ENCODE results near the gene GALNT10. TPM values are rescaled to one million over a fixed set of nuclear protein-coding genes. Genes with fewer than 3 reads are reported as not detected.

The GALNT10 gene
- total RNA-seq, 4 donors from 2014 or later = 5.6 to 22.9 (median 14.4) TPM

- Histone ChIP-seq H3K4me3 (no peak overlapping the region), H3K36me3 (no peaks in the 10 kb centered on the region)
Observed at GRCh38 chr5:154293219-154293618, 102.7 kb downstream of the GALNT10 start.

GRCh38 chr5:154295551-154295950, 105.0 kb downstream of the GALNT10 start:
- intact Hi-C loops (cut with DNase I; ENCODE audit: low total_unique reads) = no loop called here
- no peaks in the 10 kb centered on the region for H3K36me3 ChIP-seq

More at GRCh38 chr5:154293219-154293618, 102.7 kb downstream of the GALNT10 start:
- Histone ChIP-seq H3K27me3 (no peaks in the 10 kb centered on the region), H3K4me1 (no peaks in the 10 kb centered on the region), H3K9me3 (no peaks in the 10 kb centered on the region), H3K27ac (no peak overlapping the region)
- TF ChIP-seq CTCF (IDR thresholded peaks at IDR 0.05) = no peak
- DNase-seq = no peak
- intact Hi-C loops (cut with DNase I; ENCODE audit: low total_unique reads) = no loop called here

GRCh38 chr5:154296525-154297159, 106.1 kb downstream of the GALNT10 start:
- Histone ChIP-seq H3K36me3 (no peaks in the 10 kb centered on the region), H3K9me3 (no peaks in the 10 kb centered on the region), H3K27ac (no peak overlapping the region), H3K27me3 (no peaks in the 10 kb centered on the region), H3K4me3 (no peak overlapping the region), H3K4me1 (no peaks in the 10 kb centered on the region)
- DNase-seq = no peak
- TF ChIP-seq POLR2A (IDR thresholded peaks at IDR 0.05) (no peak), CTCF (IDR thresholded peaks at IDR 0.05) (no peak)
- intact Hi-C loops (cut with DNase I; ENCODE audit: low total_unique reads) = no loop called here

More at GRCh38 chr5:154295551-154295950, 105.0 kb downstream of the GALNT10 start:
- no peak for TF ChIP-seq CTCF (IDR thresholded peaks at IDR 0.05)
- TF ChIP-seq POLR2A (IDR thresholded peaks at IDR 0.05) = no peak
- H3K4me1 ChIP-seq = no peaks in the 10 kb centered on the region
- H3K27ac ChIP-seq = no peak overlapping the region
- no peaks in the 10 kb centered on the region for H3K27me3 ChIP-seq
- no peak for DNase-seq
- no peaks in the 10 kb centered on the region for H3K9me3 ChIP-seq
- no peak overlapping the region for H3K4me3 ChIP-seq

- no peaks in the 10 kb centered on the region for H3K36me3 ChIP-seq
- H3K9me3 ChIP-seq = no peaks in the 10 kb centered on the region
- no peak for TF ChIP-seq CTCF (IDR thresholded peaks at IDR 0.05)
- no peak for TF ChIP-seq POLR2A (IDR thresholded peaks at IDR 0.05)
- no peak overlapping the region for H3K27ac ChIP-seq
- H3K4me3 ChIP-seq = no peak overlapping the region
- DNase-seq = no peak
- H3K4me1 ChIP-seq = no peaks in the 10 kb centered on the region
- intact Hi-C loops (cut with DNase I; ENCODE audit: low total_unique reads) = no loop called here
- no peaks in the 10 kb centered on the region for H3K27me3 ChIP-seq
Observed at GRCh38 chr5:154298065-154298464, 107.5 kb downstream of the GALNT10 start.

GRCh38 chr5:154300207-154300883, 109.8 kb downstream of the GALNT10 start:
- H3K9me3 ChIP-seq = no peaks in the 10 kb centered on the region
- H3K27ac ChIP-seq = no peak overlapping the region
- no peak overlapping the region for H3K4me3 ChIP-seq
- DNase-seq = no peak
- H3K4me1 ChIP-seq = no peaks in the 10 kb centered on the region
- TF ChIP-seq CTCF (IDR thresholded peaks at IDR 0.05) = no peak
- no peak for TF ChIP-seq POLR2A (IDR thresholded peaks at IDR 0.05)
- intact Hi-C loops (cut with DNase I; ENCODE audit: low total_unique reads) = no loop called here
- H3K27me3 ChIP-seq = no peaks in the 10 kb centered on the region
- H3K36me3 ChIP-seq = no peaks in the 10 kb centered on the region

All from uterus (tissue), 4 donors.